CD14-positive monocyte (primary cell): ENCODE measurements around the gene LUC7L. TPM values are rescaled to one million over a fixed set of nuclear protein-coding genes. Genes with fewer than 3 reads are reported as not detected.
"Not testable (repeated sequence)": the region's sequence is repeated elsewhere in the genome, so short reads cannot be mapped to it uniquely, and the experiment has no call there.

ENCODE experiments used
- DNase-seq, 3 donors: peaks; one replicate each; pipeline ENCODE4 v3.0.0-alpha.2; 2011 to 2022
- H2AFZ ChIP-seq: 2 replicates; pipeline ENCODE4 v1.6.0; 2012; ENCODE audit warnings: mild to moderate bottlenecking, low read depth, low read length, inconsistent platforms; ENCODE audit not compliant: insufficient read depth, poor library complexity, severe bottlenecking
- H3K27ac ChIP-seq, 2 donors: 1 replicate in 1 of 2; 2 replicates in 1 of 2; pipeline ENCODE4 v1.5.1; 2012 to 2013; ENCODE audit warnings: low read length in 2 of 2, control low read depth in 1 of 2, inconsistent platforms in 1 of 2, low read depth in 1 of 2, mild to moderate bottlenecking in 1 of 2
- H3K27me3 ChIP-seq, 2 donors: one replicate each; pipeline versions ENCODE4 v1.6.0 to v1.6.1; 2011 to 2013; ENCODE audit warnings: low read length in 2 of 2; ENCODE audit not compliant: control insufficient read depth in 2 of 2, insufficient read depth in 2 of 2
- H3K36me3 ChIP-seq, 2 donors: replicated peaks in 1 of 2; 1 replicate in 1 of 2; 2 replicates in 1 of 2; pipeline versions ENCODE4 v1.5.1 to v1.6.1; 2012 to 2013; ENCODE audit warnings: low read length in 2 of 2, control low read depth in 1 of 2, inconsistent platforms in 1 of 2, mild to moderate bottlenecking in 1 of 2; ENCODE audit not compliant: insufficient read depth in 2 of 2, control insufficient read depth in 1 of 2
- H3K4me1 ChIP-seq, 2 donors: 1 replicate in 1 of 2; 2 replicates in 1 of 2; pipeline versions ENCODE4 v1.5.1 to v1.6.1; 2012 to 2013; ENCODE audit warnings: low read length in 2 of 2, control low read depth in 1 of 2, inconsistent platforms in 1 of 2, mild to moderate bottlenecking in 1 of 2, moderate library complexity in 1 of 2; ENCODE audit not compliant: insufficient read depth in 2 of 2, control insufficient read depth in 1 of 2
- H3K4me2 ChIP-seq: replicated peaks from 2 replicates; pipeline ENCODE3; 2012; ENCODE audit warnings: low read length, moderate library complexity, mild to moderate bottlenecking; ENCODE audit not compliant: poor library complexity, severe bottlenecking; ENCODE audit errors: extremely low read depth
- H3K4me3 ChIP-seq, 3 experiments: fragments of 200-600 bp in 1 of 3; sonication (generic) in 1 of 3; replicated peaks in 1 of 3; 1 replicate in 2 of 3; 2 replicates in 1 of 3; pipeline ENCODE4 v1.5.1; 2011 to 2013; ENCODE audit warnings: low read length in 3 of 3, mild to moderate bottlenecking in 3 of 3, control low read depth in 2 of 3, low read depth in 2 of 3, inconsistent platforms in 1 of 3, moderate library complexity in 1 of 3
- H3K79me2 ChIP-seq: 2 replicates; pipeline ENCODE4 v1.6.0; 2012; ENCODE audit warnings: mild to moderate bottlenecking, control low read depth, inconsistent platforms, low read length, moderate library complexity; ENCODE audit not compliant: insufficient read depth
- H3K9ac ChIP-seq: 2 replicates; pipeline ENCODE4 v1.6.0; 2017; ENCODE audit warnings: low read length, mild to moderate bottlenecking; ENCODE audit not compliant: insufficient read depth, poor library complexity, severe bottlenecking
- H3K9me3 ChIP-seq, 2 donors: replicated peaks in 1 of 2; 1 replicate in 1 of 2; 2 replicates in 1 of 2; pipeline versions ENCODE4 v1.5.1 to v1.6.1; 2012 to 2013; ENCODE audit warnings: low read length in 2 of 2, control low read depth in 1 of 2; ENCODE audit not compliant: control insufficient read depth in 1 of 2, insufficient read depth in 1 of 2
- H4K20me1 ChIP-seq: 2 replicates; pipeline ENCODE4 v1.6.0; 2012; ENCODE audit warnings: mild to moderate bottlenecking, low read length, control low read depth, moderate library complexity; ENCODE audit not compliant: insufficient read depth
- H3K27ac Mint-ChIP-seq, 7 donors: one replicate each; pipeline ENCODE4 v1.8.0; 2020; ENCODE audit warnings: mild to moderate bottlenecking in 7 of 7, mixed read lengths in 7 of 7, moderate library complexity in 6 of 7, inconsistent platforms in 2 of 7
- H3K27me3 Mint-ChIP-seq, 3 donors: one replicate each; pipeline ENCODE4 v1.8.0; 2021 to 2022; ENCODE audit warnings: low read depth in 3 of 3, mild to moderate bottlenecking in 3 of 3, mixed read lengths in 3 of 3, moderate library complexity in 3 of 3, inconsistent platforms in 1 of 3
- H3K36me3 Mint-ChIP-seq, 2 donors: one replicate each; pipeline ENCODE4 v1.8.0; 2020; ENCODE audit warnings: mixed read lengths in 2 of 2, inconsistent platforms in 1 of 2, mild to moderate bottlenecking in 1 of 2
- H3K4me1 Mint-ChIP-seq: one replicate; pipeline ENCODE4 v1.8.0; 2020; ENCODE audit warnings: mild to moderate bottlenecking, mixed read lengths
- H3K4me3 Mint-ChIP-seq, 2 donors: one replicate each; pipeline ENCODE4 v1.8.0; 2020; ENCODE audit warnings: mild to moderate bottlenecking in 2 of 2, mixed read lengths in 2 of 2, moderate library complexity in 1 of 2
- H3K9me3 Mint-ChIP-seq, 7 donors: one replicate each; pipeline ENCODE4 v1.8.0; 2020 to 2022; ENCODE audit warnings: mixed read lengths in 7 of 7, mild to moderate bottlenecking in 6 of 7, moderate library complexity in 6 of 7, inconsistent platforms in 2 of 7
- WGBS: methylation state at CpG from one replicate; pipeline ENCODE4 v1.1.5; 2013; ENCODE audit warnings: missing lambda C conversion rate; ENCODE audit not compliant: insufficient coverage; 5-methylcytosine and 5-hydroxymethylcytosine counted together
- intact Hi-C, 2 donors: fragments of 100-400 bp; cut with micrococcal nuclease; formaldehyde crosslinking; loops; one replicate each; pipeline versions ENCODE4 v1.15.0 to v1.15.1; 2023
- polyA plus RNA-seq, 3 donors: library from polyadenylated mRNA; depleted of rRNA in 1 of 3; unstranded in 2 of 3; stranded (reverse) in 1 of 3; fragments of 300-500 nt in 2 of 3; fragments of >200 nt in 1 of 3; fragmentation: Illumina TruSeq in 2 of 3; gene quantifications; 1 replicate in 2 of 3; 2 replicates in 1 of 3; pipeline ENCODE4 v1.2.3, GENCODE V29; 2012 to 2021
- TF ChIP-seq, protein P1 (sequence below): fragments of 200-600 bp; IDR thresholded peaks from one replicate; pipeline ENCODE4 v1.8.0; 2022; ENCODE audit warnings: antibody characterized with exemption, mild to moderate bottlenecking

Gene LUC7L
- polyA plus RNA-seq, 3 donors = 4.0 to 109 (median 4.6) TPM

DNA sequence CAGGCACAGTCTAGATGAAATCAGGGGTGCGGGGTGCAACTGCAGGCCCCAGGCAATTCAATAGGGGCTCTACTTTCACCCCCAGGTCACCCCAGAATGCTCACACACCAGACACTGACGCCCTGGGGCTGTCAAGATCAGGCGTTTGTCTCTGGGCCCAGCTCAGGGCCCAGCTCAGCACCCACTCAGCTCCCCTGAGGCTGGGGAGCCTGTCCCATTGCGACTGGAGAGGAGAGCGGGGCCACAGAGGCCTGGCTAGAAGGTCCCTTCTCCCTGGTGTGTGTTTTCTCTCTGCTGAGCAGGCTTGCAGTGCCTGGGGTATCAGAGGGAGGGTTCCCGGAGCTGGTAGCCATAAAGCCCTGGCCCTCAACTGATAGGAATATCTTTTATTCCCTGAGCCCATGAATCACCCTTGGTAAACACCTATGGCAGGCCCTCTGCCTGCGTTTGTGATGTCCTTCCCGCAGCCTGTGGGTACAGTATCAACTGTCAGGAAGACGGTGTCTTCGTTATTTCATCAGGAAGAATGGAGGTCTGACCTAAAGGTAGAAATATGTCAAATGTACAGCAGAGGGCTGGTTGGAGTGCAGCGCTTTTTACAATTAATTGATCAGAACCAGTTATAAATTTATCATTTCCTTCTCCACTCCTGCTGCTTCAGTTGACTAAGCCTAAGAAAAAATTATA, 51.1 kb downstream of the LUC7L start:
- Mint-ChIP-seq H3K27me3 (peaks cover 56 to 79% (median 69%) of the 10 kb centered on the region in 3 donors), H3K27ac (no peak overlapping the region), H3K9me3 (peaks cover 0 to 20% (median 4%) of the 10 kb centered on the region in 7 donors), H3K4me1 (peaks cover 13% of the 10 kb centered on the region), H3K36me3 (peaks cover 3 to 4% of the 10 kb centered on the region in 2 donors), H3K4me3 (peak overlapping the region in 1 of 2 donors; percentile 65)
- intact Hi-C loops = no loop called here
- no peaks in the 10 kb centered on the region for H4K20me1 ChIP-seq
- no peaks in the 10 kb centered on the region for H3K79me2 ChIP-seq
- H3K36me3 ChIP-seq = no peaks in the 10 kb centered on the region
- H3K4me2 ChIP-seq = no peak overlapping the region
- H3K27me3 ChIP-seq = peaks cover 45 to 70% of the 10 kb centered on the region in 2 donors
- H2AFZ ChIP-seq = no peak overlapping the region
- whole genome bisulfite sequencing = 61% methylated on average over 3 of the region's 11 CpGs
- TF ChIP-seq, protein P1, sequence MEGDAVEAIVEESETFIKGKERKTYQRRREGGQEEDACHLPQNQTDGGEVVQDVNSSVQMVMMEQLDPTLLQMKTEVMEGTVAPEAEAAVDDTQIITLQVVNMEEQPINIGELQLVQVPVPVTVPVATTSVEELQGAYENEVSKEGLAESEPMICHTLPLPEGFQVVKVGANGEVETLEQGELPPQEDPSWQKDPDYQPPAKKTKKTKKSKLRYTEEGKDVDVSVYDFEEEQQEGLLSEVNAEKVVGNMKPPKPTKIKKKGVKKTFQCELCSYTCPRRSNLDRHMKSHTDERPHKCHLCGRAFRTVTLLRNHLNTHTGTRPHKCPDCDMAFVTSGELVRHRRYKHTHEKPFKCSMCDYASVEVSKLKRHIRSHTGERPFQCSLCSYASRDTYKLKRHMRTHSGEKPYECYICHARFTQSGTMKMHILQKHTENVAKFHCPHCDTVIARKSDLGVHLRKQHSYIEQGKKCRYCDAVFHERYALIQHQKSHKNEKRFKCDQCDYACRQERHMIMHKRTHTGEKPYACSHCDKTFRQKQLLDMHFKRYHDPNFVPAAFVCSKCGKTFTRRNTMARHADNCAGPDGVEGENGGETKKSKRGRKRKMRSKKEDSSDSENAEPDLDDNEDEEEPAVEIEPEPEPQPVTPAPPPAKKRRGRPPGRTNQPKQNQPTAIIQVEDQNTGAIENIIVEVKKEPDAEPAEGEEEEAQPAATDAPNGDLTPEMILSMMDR = no peak
- no peak for DNase-seq
- H3K9ac ChIP-seq = no peak overlapping the region
- H3K4me1 ChIP-seq = peaks cover 8 to 17% of the 10 kb centered on the region in 2 donors
- H3K9me3 ChIP-seq = peaks cover 0 to 9% of the 10 kb centered on the region in 2 donors
- no peak overlapping the region for H3K4me3 ChIP-seq
- H3K27ac ChIP-seq = no peak overlapping the region

DNA sequence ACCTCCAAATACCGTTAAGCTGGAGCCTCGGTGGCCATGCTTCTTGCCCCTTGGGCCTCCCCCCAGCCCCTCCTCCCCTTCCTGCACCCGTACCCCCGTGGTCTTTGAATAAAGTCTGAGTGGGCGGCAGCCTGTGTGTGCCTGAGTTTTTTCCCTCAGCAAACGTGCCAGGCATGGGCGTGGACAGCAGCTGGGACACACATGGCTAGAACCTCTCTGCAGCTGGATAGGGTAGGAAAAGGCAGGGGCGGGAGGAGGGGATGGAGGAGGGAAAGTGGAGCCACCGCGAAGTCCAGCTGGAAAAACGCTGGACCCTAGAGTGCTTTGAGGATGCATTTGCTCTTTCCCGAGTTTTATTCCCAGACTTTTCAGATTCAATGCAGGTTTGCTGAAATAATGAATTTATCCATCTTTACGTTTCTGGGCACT, 51.8 kb downstream of the LUC7L start:
- no peak overlapping the region for H3K4me3 ChIP-seq
- H3K27me3 Mint-ChIP-seq = peaks cover 56 to 81% (median 70%) of the 10 kb centered on the region in 3 donors
- H3K27ac Mint-ChIP-seq = no peak overlapping the region
- H3K4me3 Mint-ChIP-seq = peak overlapping the region in 1 of 2 donors; percentile 65
- no peak overlapping the region for H3K4me2 ChIP-seq
- H3K36me3 Mint-ChIP-seq = peaks cover 0 to 4% of the 10 kb centered on the region in 2 donors
- WGBS = 8% methylated on average over 9 of the region's 13 CpGs
- intact Hi-C loops = no loop called here
- H3K4me1 Mint-ChIP-seq = peaks cover 13% of the 10 kb centered on the region
- H3K27me3 ChIP-seq = peaks cover 45 to 70% of the 10 kb centered on the region in 2 donors
- H3K36me3 ChIP-seq = no peaks in the 10 kb centered on the region
- no peak for DNase-seq
- no peak overlapping the region for H3K9ac ChIP-seq
- H4K20me1 ChIP-seq = no peaks in the 10 kb centered on the region
- peaks cover 0 to 20% (median 4%) of the 10 kb centered on the region in 7 donors for H3K9me3 Mint-ChIP-seq
- H3K9me3 ChIP-seq = peaks cover 0 to 9% of the 10 kb centered on the region in 2 donors
- peaks cover 8 to 17% of the 10 kb centered on the region in 2 donors for H3K4me1 ChIP-seq
- H2AFZ ChIP-seq = no peak overlapping the region
- H3K79me2 ChIP-seq = no peaks in the 10 kb centered on the region
- TF ChIP-seq, protein P1 = no peak
- no peak overlapping the region for H3K27ac ChIP-seq

DNA sequence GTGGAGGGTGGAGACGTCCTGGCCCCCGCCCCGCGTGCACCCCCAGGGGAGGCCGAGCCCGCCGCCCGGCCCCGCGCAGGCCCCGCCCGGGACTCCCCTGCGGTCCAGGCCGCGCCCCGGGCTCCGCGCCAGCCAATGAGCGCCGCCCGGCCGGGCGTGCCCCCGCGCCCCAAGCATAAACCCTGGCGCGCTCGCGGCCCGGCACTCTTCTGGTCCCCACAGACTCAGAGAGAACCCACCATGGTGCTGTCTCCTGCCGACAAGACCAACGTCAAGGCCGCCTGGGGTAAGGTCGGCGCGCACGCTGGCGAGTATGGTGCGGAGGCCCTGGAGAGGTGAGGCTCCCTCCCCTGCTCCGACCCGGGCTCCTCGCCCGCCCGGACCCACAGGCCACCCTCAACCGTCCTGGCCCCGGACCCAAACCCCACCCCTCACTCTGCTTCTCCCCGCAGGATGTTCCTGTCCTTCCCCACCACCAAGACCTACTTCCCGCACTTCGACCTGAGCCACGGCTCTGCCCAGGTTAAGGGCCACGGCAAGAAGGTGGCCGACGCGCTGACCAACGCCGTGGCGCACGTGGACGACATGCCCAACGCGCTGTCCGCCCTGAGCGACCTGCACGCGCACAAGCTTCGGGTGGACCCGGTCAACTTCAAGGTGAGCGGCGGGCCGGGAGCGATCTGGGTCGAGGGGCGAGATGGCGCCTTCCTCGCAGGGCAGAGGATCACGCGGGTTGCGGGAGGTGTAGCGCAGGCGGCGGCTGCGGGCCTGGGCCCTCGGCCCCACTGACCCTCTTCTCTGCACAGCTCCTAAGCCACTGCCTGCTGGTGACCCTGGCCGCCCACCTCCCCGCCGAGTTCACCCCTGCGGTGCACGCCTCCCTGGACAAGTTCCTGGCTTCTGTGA, 52.5 kb downstream of the LUC7L start, which contains the start of gene HBA1:
Gene HBA1, plus strand, starts transcription at position 204 of the 906 bp plus-strand sequence. Its CDS starts 37 bp downstream, at position 241.
- H3K27me3 ChIP-seq = peaks cover 46 to 70% of the 10 kb centered on the region in 2 donors
- H3K79me2 ChIP-seq, H3K4me3 ChIP-seq, H4K20me1 ChIP-seq, H3K36me3 ChIP-seq, H3K4me2 ChIP-seq, DNase-seq, H3K9me3 ChIP-seq, H3K36me3 Mint-ChIP-seq, H3K27ac ChIP-seq, intact Hi-C loops, H2AFZ ChIP-seq, H3K27ac Mint-ChIP-seq, H3K9ac ChIP-seq: not testable (repeated sequence)
- peaks cover 57 to 80% (median 69%) of the 10 kb centered on the region in 3 donors for H3K27me3 Mint-ChIP-seq
- peaks cover 0 to 20% (median 4%) of the 10 kb centered on the region in 7 donors for H3K9me3 Mint-ChIP-seq
- WGBS = 2% methylated on average over 25 of the region's 88 CpGs
- peak within 1 kb of the TSS in 1 of 2 donors; percentile 75 for H3K4me3 Mint-ChIP-seq
- H3K4me1 Mint-ChIP-seq = peaks cover 13% of the 10 kb centered on the region
- H3K4me1 ChIP-seq = peaks cover 8 to 17% of the 10 kb centered on the region in 2 donors
